H1 (cell line): ENCODE data around the gene SHISA7.

Experiments used
- ASH2L ChIP-seq: fragments of 200-600, 300-600 bp; sonication (generic); IDR thresholded peaks from one replicate; pipeline ENCODE4 v1.7.1; 2017; ENCODE audit warnings: low read length
- EGR1 ChIP-seq: IDR thresholded peaks from 2 replicates; pipeline ENCODE4 v1.6.1; 2011; ENCODE audit warnings: low read depth, low read length, borderline replicate concordance
- EP300 ChIP-seq, 2 experiments: IDR thresholded peaks; 1 replicate in 1 of 2; 2 replicates in 1 of 2; pipeline ENCODE4 v1.6.1; 2011 to 2012; ENCODE audit warnings: low read depth in 2 of 2, low read length in 2 of 2, mild to moderate bottlenecking in 2 of 2, borderline replicate concordance in 1 of 2, inconsistent platforms in 1 of 2, moderate library complexity in 1 of 2
- POLR2A ChIP-seq, 2 experiments: IDR thresholded peaks; 1 replicate in 1 of 2; 2 replicates in 1 of 2; pipeline ENCODE4 v1.6.1; 2011; ENCODE audit warnings: low read depth in 2 of 2, low read length in 2 of 2, mild to moderate bottlenecking in 2 of 2; ENCODE audit errors: control extremely low read depth in 1 of 2
- POLR2AphosphoS5 ChIP-seq: IDR thresholded peaks from 2 replicates; pipeline ENCODE4 v1.6.1; 2011; ENCODE audit warnings: low read depth, low read length
- RFX5 ChIP-seq: IDR thresholded peaks from 2 replicates; pipeline ENCODE4 v1.6.1; 2011; ENCODE audit warnings: low read depth, low read length, improper control_type of control experiment, borderline replicate concordance
- RXRA ChIP-seq: IDR thresholded peaks from 2 replicates; pipeline ENCODE4 v1.6.1; 2011; ENCODE audit warnings: low read depth, mild to moderate bottlenecking, low read length, moderate library complexity; ENCODE audit not compliant: insufficient read depth
- SIN3A ChIP-seq, 2 experiments: IDR thresholded peaks in 1 of 2; conservative IDR thresholded peaks in 1 of 2; 2 replicates each; pipeline ENCODE4 v1.6.1; 2011 to 2012; ENCODE audit warnings: low read length in 2 of 2, improper control_type of control experiment in 1 of 2, low read depth in 1 of 2, mild to moderate bottlenecking in 1 of 2
- TAF1 ChIP-seq: IDR thresholded peaks from 2 replicates; pipeline ENCODE4 v1.6.1; 2011; ENCODE audit warnings: mild to moderate bottlenecking, low read depth, low read length
- YY1 ChIP-seq: IDR thresholded peaks from 2 replicates; pipeline ENCODE4 v1.6.1; 2011; ENCODE audit warnings: low read depth, mild to moderate bottlenecking, low read length
- TF ChIP-seq, protein P1 (sequence below), 3 experiments: IDR thresholded peaks; 1 replicate in 2 of 3; 2 replicates in 1 of 3; pipeline versions ENCODE4 v1.5.1 to v1.6.1; 2011; ENCODE audit warnings: low read length in 3 of 3, mild to moderate bottlenecking in 3 of 3, inconsistent platforms in 2 of 3, low read depth in 1 of 3, moderate library complexity in 1 of 3; ENCODE audit not compliant: insufficient read depth in 1 of 3; ENCODE audit errors: control extremely low read depth in 1 of 3
- TF ChIP-seq, protein P2 (sequence below): IDR thresholded peaks from 2 replicates; pipeline ENCODE4 v1.6.1; 2011; ENCODE audit warnings: low read depth, mild to moderate bottlenecking, low read length; ENCODE audit not compliant: insufficient read depth

GRCh38 chr19:55471266-55471665 lies 28.2 kb upstream of the SHISA7 start:
- no peak for TF ChIP-seq POLR2AphosphoS5
- no peak for TF ChIP-seq EGR1
- TF ChIP-seq, protein P1, sequence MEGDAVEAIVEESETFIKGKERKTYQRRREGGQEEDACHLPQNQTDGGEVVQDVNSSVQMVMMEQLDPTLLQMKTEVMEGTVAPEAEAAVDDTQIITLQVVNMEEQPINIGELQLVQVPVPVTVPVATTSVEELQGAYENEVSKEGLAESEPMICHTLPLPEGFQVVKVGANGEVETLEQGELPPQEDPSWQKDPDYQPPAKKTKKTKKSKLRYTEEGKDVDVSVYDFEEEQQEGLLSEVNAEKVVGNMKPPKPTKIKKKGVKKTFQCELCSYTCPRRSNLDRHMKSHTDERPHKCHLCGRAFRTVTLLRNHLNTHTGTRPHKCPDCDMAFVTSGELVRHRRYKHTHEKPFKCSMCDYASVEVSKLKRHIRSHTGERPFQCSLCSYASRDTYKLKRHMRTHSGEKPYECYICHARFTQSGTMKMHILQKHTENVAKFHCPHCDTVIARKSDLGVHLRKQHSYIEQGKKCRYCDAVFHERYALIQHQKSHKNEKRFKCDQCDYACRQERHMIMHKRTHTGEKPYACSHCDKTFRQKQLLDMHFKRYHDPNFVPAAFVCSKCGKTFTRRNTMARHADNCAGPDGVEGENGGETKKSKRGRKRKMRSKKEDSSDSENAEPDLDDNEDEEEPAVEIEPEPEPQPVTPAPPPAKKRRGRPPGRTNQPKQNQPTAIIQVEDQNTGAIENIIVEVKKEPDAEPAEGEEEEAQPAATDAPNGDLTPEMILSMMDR (IDR thresholded peaks at IDR 0.05; ENCODE audit: control extremely low read depth in 1 of 3, insufficient read depth in 1 of 3, low read depth in 1 of 3, low read length in 3 of 3) = no peak
- no peak for TF ChIP-seq YY1
- TF ChIP-seq TAF1 = no peak
- no peak for TF ChIP-seq EP300 (IDR thresholded peaks at IDR 0.05; ENCODE audit: borderline replicate concordance in 1 of 2, low read depth in 2 of 2, low read length in 2 of 2)
- no peak for TF ChIP-seq ASH2L
- TF ChIP-seq SIN3A (conservative IDR thresholded peaks at IDR 0.05 in 1 of 2, IDR thresholded peaks at IDR 0.05 in 1 of 2; ENCODE audit: low read depth in 1 of 2, low read length in 2 of 2) = no peak
- TF ChIP-seq POLR2A (IDR thresholded peaks at IDR 0.05; ENCODE audit: control extremely low read depth in 1 of 2, low read depth in 2 of 2, low read length in 2 of 2) = no peak
- TF ChIP-seq, protein P2, sequence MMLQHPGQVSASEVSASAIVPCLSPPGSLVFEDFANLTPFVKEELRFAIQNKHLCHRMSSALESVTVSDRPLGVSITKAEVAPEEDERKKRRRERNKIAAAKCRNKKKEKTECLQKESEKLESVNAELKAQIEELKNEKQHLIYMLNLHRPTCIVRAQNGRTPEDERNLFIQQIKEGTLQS = no peak
- TF ChIP-seq RXRA = no peak
- no peak for TF ChIP-seq RFX5
